Mammary epithelial cell (primary cell): ENCODE data around the gene MTMR10.
A peak's percentile ranks its signal among the peaks of the same experiment; 100 is the strongest.

Experiments used
- CTCF ChIP-seq, 2 donors: IDR thresholded peaks in 1 of 2; conservative IDR thresholded peaks in 1 of 2; 2 replicates each; pipeline ENCODE4 v1.5.1; 2011 to 2012; ENCODE audit warnings: inconsistent platforms in 2 of 2, low read length in 2 of 2, mild to moderate bottlenecking in 2 of 2, control low read depth in 1 of 2, low read depth in 1 of 2; ENCODE audit not compliant: insufficient read depth in 1 of 2; ENCODE audit errors: extremely low read depth in 1 of 2
- EZH2 ChIP-seq: IDR thresholded peaks from 2 replicates; pipeline ENCODE4 v1.6.1; 2012; ENCODE audit warnings: low read length, inconsistent platforms, borderline replicate concordance

DNA sequence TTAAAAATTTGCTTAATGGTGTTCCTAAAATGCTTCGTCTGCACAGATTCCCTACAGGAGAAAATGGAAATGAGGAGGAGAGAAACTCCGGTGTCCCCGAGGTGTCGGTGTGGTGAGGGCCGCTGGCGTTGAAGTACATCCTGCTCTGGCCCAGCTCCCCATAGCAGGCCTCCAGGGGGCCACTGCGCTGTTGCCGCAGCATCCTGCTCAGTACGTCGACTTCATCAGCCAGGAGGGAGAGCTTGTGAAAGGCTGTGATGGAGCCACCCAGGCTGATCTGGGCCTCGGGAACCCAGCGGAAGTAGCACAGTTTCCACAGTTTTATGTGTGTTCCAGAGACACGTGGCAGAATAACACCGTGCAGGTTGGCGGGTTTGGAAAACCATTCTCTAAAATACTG lies 49.9 kb downstream of the MTMR10 start:
- peak in 1 of 2 donors; percentile 1 for TF ChIP-seq CTCF (conservative IDR thresholded peaks at IDR 0.05 in 1 of 2, IDR thresholded peaks at IDR 0.05 in 1 of 2; ENCODE audit: extremely low read depth in 1 of 2, insufficient read depth in 1 of 2, low read depth in 1 of 2, low read length in 2 of 2)
- no peak for TF ChIP-seq EZH2
